ENCODE data around the gene MAN1C1. TPM values are rescaled to one million over a fixed set of nuclear protein-coding genes. Genes with fewer than 3 reads are reported as not detected.

The MAN1C1 gene
- total RNA-seq, 4 donors from 2014 or later, result 5.0 to 31.1 (median 7.9) TPM

DNA sequence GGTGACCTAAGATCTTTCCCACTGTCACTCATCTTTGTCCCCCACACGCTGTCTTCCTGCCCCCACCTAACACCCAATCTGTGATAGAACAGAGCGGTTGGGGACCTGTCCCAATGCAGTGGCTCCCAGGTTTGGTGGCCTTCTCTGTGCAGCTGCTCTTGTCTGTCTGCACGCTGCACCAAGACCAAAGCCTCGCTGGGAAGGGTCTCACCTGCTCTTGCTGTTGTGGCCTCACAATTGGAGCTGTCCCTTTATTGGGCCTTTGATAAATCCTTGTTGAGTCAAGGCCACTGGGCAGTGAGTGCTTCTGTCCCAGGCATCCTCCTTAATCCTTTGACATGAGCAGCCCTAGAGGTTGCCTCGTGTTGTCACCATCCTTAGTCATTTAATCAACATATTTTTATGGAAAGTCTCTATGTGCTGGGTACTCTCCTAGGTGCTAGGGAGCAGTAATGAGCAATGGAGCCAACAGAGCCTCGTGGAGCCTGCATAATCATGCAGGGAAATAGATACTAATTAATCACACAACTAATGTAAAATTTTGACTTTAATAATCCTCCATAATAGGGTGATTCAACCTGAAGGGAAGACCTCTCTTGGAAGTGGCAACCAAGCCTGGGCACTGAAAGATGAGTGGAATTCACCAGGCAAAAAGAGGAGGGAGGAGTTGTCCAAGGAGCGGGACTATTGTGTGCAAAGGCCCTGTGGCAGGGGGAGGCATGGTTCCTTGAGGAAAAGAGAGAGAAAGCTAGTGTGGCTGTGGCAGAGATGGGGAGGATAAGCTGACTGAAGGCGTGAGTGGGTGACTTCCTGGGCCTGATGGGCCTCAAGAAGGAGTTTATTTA, 57.6 kb downstream of the MAN1C1 start:
- Histone ChIP-seq H3K4me3 (no peak overlapping the region), H3K27ac (no peak overlapping the region), H3K36me3 (no peaks in the 10 kb centered on the region), H3K4me1 (no peaks in the 10 kb centered on the region), H3K9me3 (no peaks in the 10 kb centered on the region), H3K27me3 (no peaks in the 10 kb centered on the region)
- intact Hi-C loops (cut with DNase I; ENCODE audit: low total_unique reads), result no loop called here
- TF ChIP-seq, protein P1, sequence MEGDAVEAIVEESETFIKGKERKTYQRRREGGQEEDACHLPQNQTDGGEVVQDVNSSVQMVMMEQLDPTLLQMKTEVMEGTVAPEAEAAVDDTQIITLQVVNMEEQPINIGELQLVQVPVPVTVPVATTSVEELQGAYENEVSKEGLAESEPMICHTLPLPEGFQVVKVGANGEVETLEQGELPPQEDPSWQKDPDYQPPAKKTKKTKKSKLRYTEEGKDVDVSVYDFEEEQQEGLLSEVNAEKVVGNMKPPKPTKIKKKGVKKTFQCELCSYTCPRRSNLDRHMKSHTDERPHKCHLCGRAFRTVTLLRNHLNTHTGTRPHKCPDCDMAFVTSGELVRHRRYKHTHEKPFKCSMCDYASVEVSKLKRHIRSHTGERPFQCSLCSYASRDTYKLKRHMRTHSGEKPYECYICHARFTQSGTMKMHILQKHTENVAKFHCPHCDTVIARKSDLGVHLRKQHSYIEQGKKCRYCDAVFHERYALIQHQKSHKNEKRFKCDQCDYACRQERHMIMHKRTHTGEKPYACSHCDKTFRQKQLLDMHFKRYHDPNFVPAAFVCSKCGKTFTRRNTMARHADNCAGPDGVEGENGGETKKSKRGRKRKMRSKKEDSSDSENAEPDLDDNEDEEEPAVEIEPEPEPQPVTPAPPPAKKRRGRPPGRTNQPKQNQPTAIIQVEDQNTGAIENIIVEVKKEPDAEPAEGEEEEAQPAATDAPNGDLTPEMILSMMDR (IDR thresholded peaks at IDR 0.05), result no peak
- no peak for DNase-seq

DNA sequence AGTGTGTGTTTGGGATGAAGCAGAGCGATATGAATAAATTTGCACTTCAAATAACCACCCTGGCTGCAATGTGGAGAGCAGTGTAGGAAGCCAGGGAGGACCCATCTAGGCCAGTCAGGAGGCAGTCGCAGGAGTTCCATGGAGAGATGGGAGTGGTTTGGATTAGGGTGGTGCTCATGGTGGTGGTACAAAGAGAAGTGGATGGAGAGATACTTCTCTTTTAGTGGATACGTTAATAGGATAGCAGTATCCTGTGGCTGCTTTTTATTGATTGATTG, 58.2 kb downstream of the MAN1C1 start:
- no peak overlapping the region for H3K27ac ChIP-seq
- H3K9me3 ChIP-seq, result no peaks in the 10 kb centered on the region
- TF ChIP-seq, protein P1 (IDR thresholded peaks at IDR 0.05), result no peak
- TF ChIP-seq POLR2A (IDR thresholded peaks at IDR 0.05), result no peak
- no peak overlapping the region for H3K4me3 ChIP-seq
- no peaks in the 10 kb centered on the region for H3K36me3 ChIP-seq
- DNase-seq, result no peak
- no peaks in the 10 kb centered on the region for H3K4me1 ChIP-seq
- intact Hi-C loops (cut with DNase I; ENCODE audit: low total_unique reads), result no loop called here
- no peaks in the 10 kb centered on the region for H3K27me3 ChIP-seq

DNA sequence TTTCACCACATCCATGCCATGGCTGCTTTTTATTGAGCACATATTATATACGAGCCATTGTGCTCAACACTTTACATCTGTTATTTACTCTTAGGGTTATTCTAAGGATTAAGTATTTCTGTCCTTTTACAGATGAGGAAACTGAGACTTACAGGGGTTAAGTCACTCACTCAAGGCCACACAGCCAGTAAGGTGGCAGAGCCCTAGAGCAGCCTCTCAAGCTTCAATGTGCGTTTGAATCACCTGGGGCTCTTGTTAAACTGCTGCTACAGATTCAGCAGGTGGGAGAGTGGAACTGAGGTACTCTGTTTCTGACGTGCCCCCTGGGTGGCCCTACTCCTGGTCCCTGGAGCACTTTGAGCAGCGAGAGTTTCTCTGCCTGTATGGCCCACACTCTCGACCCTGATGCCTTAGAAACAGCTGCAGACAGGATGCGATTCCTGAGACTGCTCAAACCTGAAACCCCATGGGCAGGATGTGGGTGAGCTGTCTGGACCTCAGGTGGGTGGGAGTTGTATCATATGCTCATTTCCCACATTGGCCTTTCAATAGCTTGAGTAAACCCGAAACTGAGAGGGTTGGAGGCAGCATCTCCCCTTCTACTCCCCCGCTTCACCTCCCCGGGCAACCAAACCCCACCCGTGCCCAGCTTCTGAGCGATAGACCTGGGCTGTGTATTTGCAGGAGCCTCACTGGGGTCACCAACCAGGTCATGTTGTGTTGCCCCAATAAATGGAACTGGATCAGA, 59.3 kb downstream of the MAN1C1 start:
- intact Hi-C loops (cut with DNase I; ENCODE audit: low total_unique reads), result no loop called here
- H3K27me3 ChIP-seq, result no peaks in the 10 kb centered on the region

DNA sequence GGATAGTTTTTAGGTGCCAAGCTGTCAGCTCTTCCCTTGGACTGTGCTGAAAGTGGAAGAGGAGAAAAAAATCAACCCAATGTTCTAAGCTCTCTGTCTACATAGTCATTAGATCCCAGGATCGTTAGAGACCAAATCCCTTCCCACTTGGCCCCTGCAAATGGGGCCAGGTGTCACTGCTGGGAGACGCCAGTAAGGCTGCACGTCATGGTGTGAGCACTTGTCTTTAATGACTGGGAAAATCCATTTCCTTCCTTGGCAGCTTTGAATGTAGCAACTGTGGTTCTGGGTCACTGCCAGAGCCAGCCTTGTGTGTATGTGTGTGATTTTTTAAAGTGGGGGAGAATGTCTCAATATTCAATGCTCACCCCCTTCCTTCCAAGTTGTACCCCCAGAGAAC, 59.9 kb downstream of the MAN1C1 start:
- no peaks in the 10 kb centered on the region for H3K36me3 ChIP-seq
- no peak overlapping the region for H3K4me3 ChIP-seq
- no peaks in the 10 kb centered on the region for H3K27me3 ChIP-seq
- DNase-seq, result no peak
- no peaks in the 10 kb centered on the region for H3K9me3 ChIP-seq
- H3K27ac ChIP-seq, result no peak overlapping the region
- intact Hi-C loops (cut with DNase I; ENCODE audit: low total_unique reads), result no loop called here
- no peaks in the 10 kb centered on the region for H3K4me1 ChIP-seq
- TF ChIP-seq, protein P1 (IDR thresholded peaks at IDR 0.05), result no peak
- no peak for TF ChIP-seq POLR2A (IDR thresholded peaks at IDR 0.05)

More for the DNA sequence above, 59.3 kb downstream of the MAN1C1 start:
- Histone ChIP-seq H3K4me3 (no peak overlapping the region), H3K4me1 (no peaks in the 10 kb centered on the region), H3K36me3 (no peaks in the 10 kb centered on the region), H3K9me3 (no peaks in the 10 kb centered on the region), H3K27ac (no peak overlapping the region)
- DNase-seq, result no peak
- TF ChIP-seq, protein P1 (IDR thresholded peaks at IDR 0.05), result no peak
- TF ChIP-seq POLR2A (IDR thresholded peaks at IDR 0.05), result no peak

DNA sequence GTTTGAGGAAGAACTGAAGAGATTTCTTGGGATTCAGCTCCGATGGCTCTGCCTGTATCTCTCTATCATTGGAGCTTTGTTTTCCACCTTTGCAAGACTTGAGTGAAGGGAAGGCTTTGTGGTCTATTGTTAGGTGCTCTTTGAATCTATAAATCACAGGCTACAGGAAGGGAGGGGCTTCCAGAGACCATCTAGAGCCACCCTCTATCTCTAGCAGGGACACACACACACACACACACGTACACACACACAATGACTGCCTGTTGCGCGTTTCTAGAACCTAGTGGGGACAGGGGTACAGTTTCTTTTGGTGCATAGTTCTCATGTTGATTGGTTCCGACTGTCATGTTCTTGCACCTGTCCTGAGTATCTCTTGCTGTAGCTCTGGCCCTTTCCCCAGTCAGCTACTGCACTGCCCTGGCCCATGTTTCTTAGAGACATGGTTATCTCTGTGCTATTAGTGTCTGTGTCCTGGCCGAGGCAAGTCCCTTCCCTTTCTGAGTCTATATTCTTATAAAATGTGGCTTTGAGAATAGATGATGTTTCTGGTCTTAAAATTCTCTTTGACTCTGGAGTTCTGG, 60.7 kb downstream of the MAN1C1 start:
- Histone ChIP-seq H3K27me3 (no peaks in the 10 kb centered on the region), H3K4me1 (no peaks in the 10 kb centered on the region), H3K9me3 (no peaks in the 10 kb centered on the region), H3K36me3 (no peaks in the 10 kb centered on the region), H3K27ac (no peak overlapping the region), H3K4me3 (no peak overlapping the region)
- no peak for DNase-seq
- intact Hi-C loops (cut with DNase I; ENCODE audit: low total_unique reads), result no loop called here
- TF ChIP-seq, protein P1 (IDR thresholded peaks at IDR 0.05), result no peak
- TF ChIP-seq POLR2A (IDR thresholded peaks at IDR 0.05), result no peak

All from uterus (tissue), 4 donors.